ENCODE results near the gene ZP1.

Gene ZP1

DNA sequence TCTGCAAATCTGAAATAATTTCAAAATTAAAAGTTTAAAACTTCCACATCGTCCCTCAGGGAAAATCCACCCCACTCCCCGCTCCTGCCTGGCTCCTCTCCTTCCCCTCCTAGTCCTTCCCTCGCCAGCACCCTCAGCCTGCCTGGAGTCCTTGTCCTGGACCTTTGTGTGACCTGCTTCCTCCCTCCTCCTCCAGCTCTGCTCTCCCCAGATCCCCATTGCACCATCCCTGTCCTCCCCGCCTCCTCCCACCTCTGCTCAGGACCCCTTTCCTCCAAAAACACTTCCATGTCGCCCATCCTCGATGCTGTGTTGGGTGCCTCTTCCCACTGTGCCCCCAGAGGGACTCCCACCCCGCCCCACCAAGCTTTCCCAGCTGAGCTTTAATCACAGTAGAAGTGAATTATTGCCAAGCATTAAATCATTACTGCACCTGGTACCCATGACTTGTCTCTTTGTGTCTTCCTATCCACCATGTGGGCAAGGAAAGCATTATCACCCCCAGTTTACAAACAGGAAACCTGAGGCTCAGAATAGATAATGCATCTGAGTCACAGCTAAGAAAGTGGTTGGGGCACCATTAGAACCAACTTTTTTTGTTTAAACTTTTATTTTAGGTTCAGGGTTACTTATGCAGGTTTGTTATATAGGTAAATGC is 2.4 kb upstream of the ZP1 start:
- DNase-seq (no peak), ATAC-seq (no peak)
- Mint-ChIP-seq H3K9me3 (no peaks in the 10 kb centered on the region), H3K4me3 (no peak overlapping the region), H3K4me1 (peaks cover 7% of the 10 kb centered on the region), H3K27ac (no peak overlapping the region), H3K27me3 (no peaks in the 10 kb centered on the region)

DNA sequence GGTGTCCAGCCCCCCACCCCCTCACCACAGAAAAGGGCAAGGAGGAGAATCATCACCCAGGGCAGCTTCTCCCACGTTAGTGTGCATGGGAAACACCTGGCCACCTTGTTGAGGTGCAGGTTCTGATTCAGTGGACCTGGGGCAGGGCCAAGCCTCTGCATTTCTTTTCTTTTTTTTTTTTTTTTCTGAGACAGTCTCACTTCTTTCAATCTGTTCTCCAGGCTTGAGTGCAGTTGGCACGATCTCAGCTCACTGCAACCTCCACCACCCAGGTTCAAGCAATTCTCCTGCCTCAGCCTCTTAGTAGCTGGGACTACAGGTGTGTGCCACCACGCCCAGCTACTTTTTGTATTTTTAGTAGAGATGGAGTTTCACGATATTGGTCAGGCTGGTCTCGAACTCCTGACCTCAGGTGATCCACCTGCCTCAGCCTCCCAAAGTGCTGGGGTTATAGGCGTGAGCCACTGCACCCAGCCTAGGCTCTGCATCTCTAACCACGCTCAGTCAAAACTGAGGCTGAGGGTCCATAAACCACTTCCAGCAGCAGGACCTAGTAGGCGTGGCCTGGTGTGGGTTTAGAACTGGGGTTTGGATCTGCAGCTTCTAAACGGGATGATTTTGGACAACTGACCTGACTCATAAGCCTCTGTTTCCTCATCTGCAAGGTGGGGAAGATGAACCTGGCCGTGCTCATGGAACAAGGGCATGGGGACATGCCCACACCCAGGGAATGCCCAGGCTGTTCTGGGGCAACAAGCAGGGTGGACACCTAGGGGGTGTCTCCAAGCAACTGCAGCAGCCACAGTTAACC is 734 bp downstream of the ZP1 start:
- Mint-ChIP-seq H3K9me3 (no peaks in the 10 kb centered on the region), H3K27ac (no peak overlapping the region), H3K27me3 (no peaks in the 10 kb centered on the region), H3K4me3 (no peak overlapping the region), H3K4me1 (peaks cover 37% of the 10 kb centered on the region)
- DNase-seq = no peak
- ATAC-seq = no peak

DNA sequence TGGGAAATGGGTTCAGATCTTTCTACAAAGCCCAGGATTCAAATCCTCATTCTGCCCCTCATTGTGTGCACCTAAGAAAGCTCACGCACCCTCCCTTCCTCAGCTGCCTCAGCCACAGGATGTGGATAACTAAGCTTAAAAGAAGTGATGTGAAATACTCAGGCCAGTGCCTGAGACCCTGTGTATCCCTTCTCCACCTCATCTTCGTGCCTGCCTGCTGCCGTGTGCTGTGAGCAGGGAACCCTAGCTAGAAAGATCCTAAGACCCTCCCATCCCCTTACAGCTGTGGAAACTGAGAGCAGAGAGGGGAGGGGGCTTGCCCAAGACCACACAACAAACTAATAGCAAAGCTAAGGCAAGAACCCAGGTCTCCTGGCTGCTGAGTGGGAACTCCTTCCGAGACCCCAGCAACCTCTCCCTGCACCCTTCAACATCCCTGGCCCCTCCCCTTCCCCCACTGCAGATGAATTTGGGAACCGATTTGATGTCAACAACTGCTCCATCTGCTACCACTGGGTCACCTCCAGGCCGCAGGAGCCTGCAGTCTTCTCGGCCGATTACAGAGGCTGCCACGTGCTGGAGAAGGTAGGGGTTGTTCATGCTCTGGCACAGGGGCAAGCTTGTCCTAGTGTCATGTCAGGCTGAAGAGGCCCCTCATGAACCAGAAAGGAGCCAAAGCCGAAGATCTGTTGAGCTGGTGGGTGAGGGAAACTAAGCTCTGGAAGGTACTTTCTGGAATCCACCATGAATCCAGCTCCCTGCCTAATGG is 1.5 kb downstream of the ZP1 start:
- DNase-seq (no peak), ATAC-seq (no peak)
- no peaks in the 10 kb centered on the region for H3K9me3 Mint-ChIP-seq
- H3K27me3 Mint-ChIP-seq = no peaks in the 10 kb centered on the region
- no peak overlapping the region for H3K4me3 Mint-ChIP-seq
- H3K27ac Mint-ChIP-seq = peak overlapping the region in 1 of 2 donors; percentile 68
- peaks cover 41% of the 10 kb centered on the region for H3K4me1 Mint-ChIP-seq

DNA sequence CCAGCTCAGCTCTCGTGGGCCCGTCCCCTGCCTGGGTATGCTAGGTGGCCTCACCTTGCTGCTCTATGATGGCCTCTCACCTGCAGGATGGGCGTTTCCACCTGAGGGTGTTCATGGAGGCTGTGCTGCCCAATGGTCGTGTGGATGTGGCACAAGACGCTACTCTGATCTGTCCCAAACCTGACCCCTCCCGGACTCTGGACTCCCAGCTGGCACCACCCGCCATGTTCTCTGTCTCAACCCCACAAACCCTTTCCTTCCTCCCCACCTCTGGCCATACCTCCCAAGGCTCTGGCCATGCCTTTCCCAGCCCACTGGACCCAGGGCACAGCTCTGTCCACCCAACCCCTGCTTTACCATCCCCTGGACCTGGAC is 2.1 kb downstream of the ZP1 start:
- ATAC-seq = no peak
- peaks cover 41% of the 10 kb centered on the region for H3K4me1 Mint-ChIP-seq
- no peak overlapping the region for H3K4me3 Mint-ChIP-seq
- no peak for DNase-seq
- no peaks in the 10 kb centered on the region for H3K9me3 Mint-ChIP-seq
- peak overlapping the region in 1 of 2 donors; percentile 5 for H3K27ac Mint-ChIP-seq
- no peaks in the 10 kb centered on the region for H3K27me3 Mint-ChIP-seq

DNA sequence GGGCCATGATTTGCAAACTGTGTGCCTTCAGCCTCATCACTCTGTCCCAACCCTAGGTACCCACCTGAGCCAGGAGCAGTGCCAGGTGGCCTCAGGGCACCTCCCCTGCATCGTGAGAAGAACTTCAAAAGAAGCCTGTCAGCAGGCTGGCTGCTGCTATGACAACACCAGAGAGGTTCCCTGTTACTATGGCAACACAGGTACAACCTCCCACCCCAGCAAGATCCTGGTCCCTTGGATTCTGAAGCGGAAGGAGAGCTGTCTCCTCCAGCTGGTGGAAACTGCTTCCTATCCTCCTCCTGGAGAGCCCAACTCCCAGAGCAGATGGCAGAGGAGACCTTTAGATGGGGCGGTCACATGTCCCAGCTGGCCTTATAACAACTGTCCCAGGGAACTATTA is 2.9 kb downstream of the ZP1 start:
- DNase-seq (no peak), ATAC-seq (no peak)
- H3K4me1 Mint-ChIP-seq = peaks cover 41% of the 10 kb centered on the region
- no peak overlapping the region for H3K4me3 Mint-ChIP-seq
- no peaks in the 10 kb centered on the region for H3K9me3 Mint-ChIP-seq
- H3K27me3 Mint-ChIP-seq = no peaks in the 10 kb centered on the region
- H3K27ac Mint-ChIP-seq = no peak overlapping the region

DNA sequence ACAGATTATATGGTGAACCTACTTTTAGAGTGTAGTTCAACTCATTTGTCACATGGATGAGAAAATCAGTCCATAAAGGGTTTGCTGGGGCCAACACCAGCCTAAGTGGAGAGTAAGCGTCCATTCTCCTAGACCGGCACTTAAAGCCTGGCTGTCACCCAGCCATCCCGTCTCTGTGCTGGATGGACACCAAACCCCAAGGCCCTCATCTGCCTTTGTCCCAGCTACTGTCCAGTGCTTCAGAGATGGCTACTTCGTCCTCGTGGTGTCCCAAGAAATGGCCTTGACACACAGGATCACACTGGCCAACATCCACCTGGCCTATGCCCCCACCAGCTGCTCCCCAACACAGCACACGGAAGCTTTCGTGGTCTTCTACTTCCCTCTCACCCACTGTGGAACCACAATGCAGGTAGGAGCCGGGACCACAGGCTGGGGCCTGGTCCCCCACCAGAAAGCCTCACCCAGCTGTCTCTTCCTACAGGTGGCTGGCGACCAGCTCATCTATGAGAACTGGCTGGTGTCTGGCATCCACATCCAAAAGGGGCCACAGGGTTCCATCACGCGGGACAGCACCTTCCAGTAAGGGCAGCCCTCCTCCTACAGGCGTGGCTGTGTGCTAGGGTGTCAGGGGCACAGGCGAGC is 3.5 kb downstream of the ZP1 start:
- Mint-ChIP-seq H3K4me3 (peak overlapping the region in 1 of 2 donors; percentile 15), H3K27ac (no peak overlapping the region), H3K4me1 (peaks cover 41% of the 10 kb centered on the region), H3K27me3 (no peaks in the 10 kb centered on the region), H3K9me3 (no peaks in the 10 kb centered on the region)
- DNase-seq (no peak), ATAC-seq (peak; percentile 22)

DNA sequence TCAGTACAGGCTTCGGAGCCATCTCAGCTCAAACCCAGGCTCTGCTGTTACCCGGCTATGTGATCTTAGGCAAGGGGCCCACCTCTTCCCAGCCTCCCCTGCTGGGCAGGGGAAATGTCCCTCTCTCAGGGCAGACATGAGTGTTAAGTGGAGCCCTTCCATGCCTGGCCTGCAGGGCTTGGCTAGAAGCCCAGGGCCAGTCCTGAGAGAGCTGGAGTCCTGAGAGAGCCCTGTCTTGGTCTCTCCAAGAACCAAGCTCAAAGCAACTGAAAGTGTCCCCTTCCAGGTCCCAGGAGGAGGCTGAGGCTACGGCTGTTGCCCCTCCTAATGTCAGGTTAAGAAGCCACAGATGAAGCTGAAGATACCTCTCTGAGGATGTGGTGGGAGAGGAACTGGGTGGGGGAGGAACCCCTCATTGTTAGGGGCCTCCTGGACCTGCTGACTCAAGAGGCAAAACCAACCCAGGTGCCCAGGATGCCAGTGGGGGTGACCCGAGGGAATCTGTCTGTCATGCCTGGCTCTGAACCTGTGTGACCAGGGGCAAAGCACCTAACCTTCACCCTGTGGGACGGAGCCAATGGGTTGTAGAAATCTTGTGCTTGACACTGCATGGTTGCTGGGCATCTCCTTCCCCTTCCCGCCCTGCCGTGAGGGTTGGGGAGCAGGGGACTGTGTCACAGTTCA is 4.2 kb downstream of the ZP1 start:
- Mint-ChIP-seq H3K27ac (peak overlapping the region in 1 of 2 donors; percentile 89), H3K4me1 (peaks cover 41% of the 10 kb centered on the region), H3K9me3 (no peaks in the 10 kb centered on the region), H3K27me3 (no peaks in the 10 kb centered on the region), H3K4me3 (peak overlapping the region in 1 of 2 donors; percentile 15)
- ATAC-seq (peak; percentile 57), DNase-seq (no peak)

DNA sequence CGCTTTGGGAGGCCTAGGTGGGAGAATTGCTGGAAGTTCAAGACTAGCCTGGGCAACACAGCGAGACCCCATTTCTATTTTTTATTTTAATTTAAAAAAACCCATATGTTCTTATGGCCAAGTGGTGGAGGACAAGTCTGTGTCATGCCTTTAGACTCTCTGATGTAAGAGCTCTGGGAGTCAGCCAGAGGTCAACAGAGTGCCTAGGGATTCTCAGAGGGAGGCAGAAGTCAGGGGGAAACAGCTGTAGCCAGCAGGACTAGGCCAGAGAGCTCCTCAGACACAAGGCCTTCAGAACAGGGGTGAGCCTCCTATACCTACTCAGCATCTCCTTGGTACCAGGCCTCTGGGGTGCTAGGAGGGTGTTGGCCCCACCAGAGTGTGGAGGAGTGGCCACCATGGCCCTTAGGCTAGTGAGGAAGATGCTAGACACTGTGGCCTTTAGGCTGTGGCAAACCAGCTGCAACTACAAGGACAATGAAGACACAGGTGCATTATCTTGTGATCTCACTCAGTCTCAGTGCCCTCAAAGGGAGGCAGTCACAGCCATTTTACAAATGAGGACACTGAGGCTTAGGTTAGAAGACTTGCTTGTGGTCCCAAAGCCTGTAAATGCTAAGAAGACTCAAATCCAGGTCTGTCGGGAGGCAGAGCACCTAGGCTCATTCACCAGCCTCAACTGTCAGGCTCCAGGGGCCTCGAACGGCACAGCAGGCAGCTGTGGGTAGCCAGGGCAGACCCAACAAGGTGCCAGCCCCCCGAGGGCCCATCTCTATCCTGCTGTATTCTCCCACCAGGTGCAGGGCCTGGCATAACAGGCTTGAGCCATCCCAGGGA is 5.0 kb downstream of the ZP1 start:
- Mint-ChIP-seq H3K27me3 (no peaks in the 10 kb centered on the region), H3K9me3 (no peaks in the 10 kb centered on the region), H3K4me3 (no peak overlapping the region), H3K27ac (peak overlapping the region in 1 of 2 donors; percentile 54), H3K4me1 (peaks cover 41% of the 10 kb centered on the region)
- ATAC-seq = no peak
- no peak for DNase-seq

DNA sequence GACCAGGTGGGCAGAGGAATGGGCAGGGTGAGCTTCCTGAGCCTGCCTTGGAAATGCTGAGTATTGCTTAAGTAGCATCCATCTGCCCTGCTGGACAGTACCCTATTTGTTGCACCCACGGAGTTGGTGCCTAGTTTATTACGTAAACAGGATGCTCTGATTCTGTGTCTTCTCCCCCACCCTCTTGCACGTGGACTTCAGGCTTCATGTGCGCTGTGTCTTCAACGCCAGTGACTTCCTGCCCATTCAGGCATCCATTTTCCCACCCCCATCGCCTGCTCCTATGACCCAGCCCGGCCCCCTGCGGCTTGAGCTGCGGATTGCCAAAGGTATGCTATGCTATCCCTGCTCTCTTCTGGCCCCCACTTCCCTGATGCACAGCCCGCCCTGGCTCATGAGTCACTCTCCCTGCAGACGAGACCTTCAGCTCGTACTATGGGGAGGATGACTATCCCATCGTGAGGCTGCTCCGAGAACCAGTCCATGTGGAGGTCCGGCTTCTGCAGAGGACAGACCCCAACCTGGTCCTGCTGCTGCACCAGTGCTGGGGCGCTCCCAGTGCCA is 5.7 kb downstream of the ZP1 start:
- peaks cover 41% of the 10 kb centered on the region for H3K4me1 Mint-ChIP-seq
- no peak overlapping the region for H3K4me3 Mint-ChIP-seq
- DNase-seq (no peak), ATAC-seq (no peak)
- peak overlapping the region in 1 of 2 donors; percentile 88 for H3K27ac Mint-ChIP-seq
- H3K27me3 Mint-ChIP-seq = no peaks in the 10 kb centered on the region
- H3K9me3 Mint-ChIP-seq = no peaks in the 10 kb centered on the region

DNA sequence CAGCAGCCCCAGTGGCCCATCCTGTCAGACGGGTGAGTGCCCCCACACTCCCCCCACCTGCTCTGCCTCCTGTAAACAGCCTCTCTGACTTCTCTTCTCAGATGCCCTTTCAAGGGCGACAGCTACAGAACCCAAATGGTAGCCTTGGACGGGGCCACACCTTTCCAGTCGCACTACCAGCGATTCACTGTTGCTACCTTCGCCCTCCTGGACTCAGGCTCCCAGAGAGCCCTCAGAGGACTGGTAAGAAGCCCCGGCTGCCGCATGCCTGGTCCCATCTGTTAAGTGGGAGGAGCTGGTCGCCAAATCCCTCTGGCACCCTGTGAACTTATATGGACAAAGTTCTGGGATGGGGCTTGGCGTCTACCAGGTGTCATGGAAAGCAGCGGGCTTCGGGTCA is 6.2 kb downstream of the ZP1 start:
- Mint-ChIP-seq H3K27ac (peak overlapping the region in 1 of 2 donors; percentile 29), H3K9me3 (no peaks in the 10 kb centered on the region), H3K27me3 (no peaks in the 10 kb centered on the region), H3K4me3 (no peak overlapping the region), H3K4me1 (peaks cover 40% of the 10 kb centered on the region)
- no peak for ATAC-seq
- no peak for DNase-seq

DNA sequence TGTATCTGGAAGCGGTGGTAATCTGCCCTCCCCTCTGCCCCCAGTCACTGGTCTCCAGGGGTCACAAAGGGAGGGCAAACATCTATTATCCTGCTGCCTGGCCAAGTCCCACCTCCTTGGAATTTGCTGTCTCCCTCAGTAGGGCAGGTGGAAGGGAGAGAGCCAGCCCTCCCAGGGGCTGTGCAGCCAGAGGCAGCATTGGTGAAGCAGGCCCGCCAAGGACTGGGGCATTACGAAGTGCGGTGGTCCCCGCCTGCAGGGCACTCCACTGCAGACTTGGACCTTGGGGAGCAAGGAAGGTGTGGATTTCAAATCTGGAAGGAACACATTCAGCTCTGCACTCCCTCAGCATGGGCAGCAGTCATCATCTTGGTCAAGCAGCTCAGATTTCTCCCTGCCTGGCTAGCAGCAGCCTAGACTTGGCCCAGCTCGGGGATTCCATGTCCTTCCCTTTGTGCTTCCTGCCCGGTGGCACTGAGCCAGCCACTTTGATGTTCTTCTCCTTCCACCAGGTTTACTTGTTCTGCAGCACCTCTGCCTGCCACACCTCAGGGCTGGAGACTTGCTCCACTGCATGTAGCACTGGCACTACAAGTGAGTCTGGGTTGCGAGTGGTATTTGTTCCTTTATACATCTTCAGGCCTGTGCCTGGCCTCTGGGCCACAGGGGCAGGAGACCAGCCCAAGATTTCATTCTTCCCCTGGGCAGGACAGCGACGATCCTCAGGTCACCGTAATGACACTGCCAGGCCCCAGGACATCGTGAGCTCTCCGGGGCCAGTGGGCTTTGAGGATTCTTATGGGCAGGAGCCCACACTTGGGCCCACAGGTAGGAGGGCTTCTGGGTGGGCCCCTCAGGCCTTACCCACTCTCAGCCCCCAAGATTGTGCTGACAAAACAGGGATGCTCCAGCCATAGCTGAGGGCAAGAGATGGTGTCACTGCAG is 7.4 kb downstream of the ZP1 start:
- no peaks in the 10 kb centered on the region for H3K27me3 Mint-ChIP-seq
- H3K27ac Mint-ChIP-seq = no peak overlapping the region
- no peak overlapping the region for H3K4me3 Mint-ChIP-seq
- no peaks in the 10 kb centered on the region for H3K9me3 Mint-ChIP-seq
- peaks cover 34% of the 10 kb centered on the region for H3K4me1 Mint-ChIP-seq
- ATAC-seq (no peak), DNase-seq (no peak)

DNA sequence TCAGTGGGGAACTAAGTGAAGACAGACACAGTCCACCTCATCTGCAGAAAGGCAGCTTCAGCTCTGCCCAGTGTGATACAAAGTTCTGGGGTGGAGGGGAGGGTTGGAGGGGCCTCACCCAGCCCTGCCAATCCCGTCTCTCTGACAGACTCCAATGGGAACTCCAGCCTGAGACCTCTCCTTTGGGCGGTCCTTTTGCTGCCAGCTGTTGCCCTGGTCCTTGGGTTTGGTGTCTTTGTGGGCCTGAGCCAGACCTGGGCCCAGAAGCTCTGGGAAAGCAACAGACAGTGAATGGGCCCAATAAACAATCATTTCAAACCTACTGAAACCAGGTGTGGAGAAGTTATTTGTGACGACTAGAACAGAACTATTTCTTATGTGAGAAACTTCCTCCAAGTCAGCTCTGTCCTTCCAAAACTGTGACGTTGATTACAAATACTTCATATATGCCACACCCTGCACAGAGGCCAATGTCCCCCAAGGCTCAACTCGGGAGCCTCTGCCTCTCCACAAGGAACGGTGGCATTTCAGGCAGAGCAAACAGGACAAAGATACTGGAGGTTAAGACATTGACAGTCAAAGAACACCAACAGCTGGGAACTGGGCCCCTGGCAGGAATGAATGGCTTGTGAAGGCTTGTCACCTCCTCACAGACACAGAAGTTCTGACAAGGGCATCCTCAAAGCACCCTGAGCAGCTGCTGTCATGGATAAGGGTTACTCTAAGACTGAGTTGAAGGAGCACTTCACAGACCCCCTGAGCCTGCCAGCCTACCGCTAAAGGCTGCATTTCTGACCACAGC is 8.2 kb downstream of the ZP1 start:
- ATAC-seq = no peak
- no peak for DNase-seq
- Mint-ChIP-seq H3K9me3 (no peaks in the 10 kb centered on the region), H3K27me3 (no peaks in the 10 kb centered on the region), H3K4me3 (no peak overlapping the region), H3K27ac (no peak overlapping the region), H3K4me1 (peaks cover 29% of the 10 kb centered on the region)

DNA sequence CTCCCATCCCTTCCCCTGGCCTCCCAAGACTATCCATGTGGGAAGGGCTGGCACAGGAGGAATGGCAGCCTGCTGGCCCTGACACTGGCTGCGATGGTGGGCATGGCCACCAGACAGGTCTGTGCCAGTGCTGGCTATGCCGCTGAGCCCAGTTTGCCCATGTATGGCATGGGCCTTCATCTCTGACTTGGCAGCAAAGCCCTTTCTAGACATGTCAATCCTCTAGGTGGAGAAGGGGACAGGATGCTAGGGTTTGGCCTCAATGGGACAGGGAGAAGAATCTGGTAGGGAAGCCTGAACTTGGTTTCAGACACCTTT is 8.8 kb downstream of the ZP1 start:
- peaks cover 24% of the 10 kb centered on the region for H3K4me1 Mint-ChIP-seq
- no peak for DNase-seq
- no peak overlapping the region for H3K27ac Mint-ChIP-seq
- H3K4me3 Mint-ChIP-seq = no peak overlapping the region
- ATAC-seq = no peak
- H3K27me3 Mint-ChIP-seq = no peaks in the 10 kb centered on the region
- H3K9me3 Mint-ChIP-seq = no peaks in the 10 kb centered on the region
